Neural cell (in vitro differentiated cells): ENCODE results near the gene ARL14EPL. TPM values are rescaled to one million over a fixed set of nuclear protein-coding genes. Genes with fewer than 3 reads are reported as not detected.

ENCODE experiments used
- H2AFZ ChIP-seq: fragments of 200-600, 300-800 bp; sonication (generic), shearing (Covaris generic); 2 replicates; pipeline ENCODE4 v1.6.0; 2014; ENCODE audit warnings: low read depth, mild to moderate bottlenecking, antibody characterized with exemption, low read length, moderate library complexity
- H3F3A ChIP-seq: fragments of 200-600 bp; shearing (Covaris generic); 2 replicates; pipeline ENCODE4 v1.6.1; 2016; ENCODE audit warnings: mild to moderate bottlenecking, moderate library complexity, mixed read lengths, antibody characterized with exemption, low read length; ENCODE audit not compliant: insufficient read depth, poor library complexity, severe bottlenecking
- H3K27ac ChIP-seq: fragments of 200-600, 300-800 bp; sonication (generic), shearing (Covaris generic); 2 replicates; pipeline ENCODE4 v1.5.1; 2014; ENCODE audit warnings: mild to moderate bottlenecking, low read length, moderate library complexity
- H3K27me3 ChIP-seq: fragments of 300-800, 200-600 bp; sonication (generic), shearing (Covaris generic); 2 replicates; pipeline ENCODE4 v1.6.0; 2014; ENCODE audit warnings: mild to moderate bottlenecking, low read depth, low read length, moderate library complexity; ENCODE audit not compliant: insufficient read depth
- H3K36me3 ChIP-seq: fragments of 300-800, 200-600 bp; sonication (generic), shearing (Covaris generic); 2 replicates; pipeline ENCODE4 v1.5.1; 2014; ENCODE audit warnings: mild to moderate bottlenecking, antibody characterized with exemption, low read length, moderate library complexity; ENCODE audit not compliant: insufficient read depth
- H3K4me2 ChIP-seq: fragments of 300-800, 200-600 bp; sonication (generic), shearing (Covaris generic); 2 replicates; pipeline ENCODE4 v1.6.0; 2014; ENCODE audit warnings: mild to moderate bottlenecking, low read length
- H3K4me3 ChIP-seq: fragments of 300-800, 200-600 bp; sonication (generic), shearing (Covaris generic); 2 replicates; pipeline ENCODE4 v1.5.1; 2014; ENCODE audit warnings: mild to moderate bottlenecking, low read length, moderate library complexity
- H3K79me2 ChIP-seq: fragments of 200-600 bp; shearing (Covaris generic); replicated peaks from 2 replicates; pipeline ENCODE4 v1.6.0; 2014; ENCODE audit warnings: mild to moderate bottlenecking, low read length, moderate library complexity; ENCODE audit not compliant: insufficient read depth
- H3K9ac ChIP-seq: fragments of 300-800, 200-600 bp; sonication (generic), shearing (Covaris generic); 2 replicates; pipeline ENCODE4 v1.6.1; 2016; ENCODE audit warnings: mild to moderate bottlenecking, low read length, mixed read lengths
- H3K9me2 ChIP-seq: fragments of 200-600 bp; shearing (Covaris generic); 2 replicates; pipeline ENCODE4 v1.6.1; 2016; ENCODE audit warnings: mild to moderate bottlenecking, low read length, mixed read lengths; ENCODE audit not compliant: insufficient read depth
- H3K9me3 ChIP-seq: fragments of 200-600, 300-800 bp; sonication (generic), shearing (Covaris generic); 2 replicates; pipeline ENCODE4 v1.6.1; 2016; ENCODE audit warnings: mild to moderate bottlenecking, mixed run types, low read length, moderate library complexity, mixed read lengths
- H4K20me1 ChIP-seq: fragments of 200-600 bp; shearing (Covaris generic); 2 replicates; pipeline ENCODE4 v1.6.1; 2016; ENCODE audit warnings: mild to moderate bottlenecking, mixed run types; ENCODE audit not compliant: insufficient read depth
- EP300 ChIP-seq: fragments of 450-650 bp; conservative IDR thresholded peaks from 2 replicates; pipeline ENCODE4 v1.6.1; 2014; ENCODE audit warnings: antibody characterized with exemption, mild to moderate bottlenecking, moderate library complexity; ENCODE audit not compliant: poor library complexity, severe bottlenecking
- EZH2 ChIP-seq: fragments of 200-600, 300-800 bp; shearing (Covaris generic), sonication (generic); IDR thresholded peaks from 2 replicates; pipeline ENCODE4 v1.6.1; 2014; ENCODE audit warnings: antibody characterized with exemption, low read length, borderline replicate concordance, mild to moderate bottlenecking; ENCODE audit not compliant: insufficient read depth, poor library complexity, severe bottlenecking
- MXI1 ChIP-seq: fragments of 450-650 bp; conservative IDR thresholded peaks from 2 replicates; pipeline ENCODE4 v1.6.1; 2014; ENCODE audit warnings: antibody characterized with exemption, mild to moderate bottlenecking; ENCODE audit not compliant: poor library complexity, severe bottlenecking
- POLR2AphosphoS5 ChIP-seq: IDR thresholded peaks from 2 replicates; pipeline ENCODE4 v1.6.1; 2012
- RAD21 ChIP-seq: fragments of 450-650 bp; conservative IDR thresholded peaks from 2 replicates; pipeline ENCODE4 v1.6.1; 2014; ENCODE audit warnings: antibody characterized with exemption, mild to moderate bottlenecking, moderate library complexity
- REST ChIP-seq: IDR thresholded peaks from 2 replicates; pipeline ENCODE4 v1.6.1; 2012; ENCODE audit warnings: borderline replicate concordance
- SMC3 ChIP-seq: fragments of 450-650 bp; conservative IDR thresholded peaks from 2 replicates; pipeline ENCODE4 v1.6.1; 2014; ENCODE audit warnings: antibody characterized with exemption, mild to moderate bottlenecking, moderate library complexity; ENCODE audit not compliant: poor library complexity
- TAF1 ChIP-seq: IDR thresholded peaks from 2 replicates; pipeline ENCODE4 v1.6.1; 2012; ENCODE audit warnings: low read depth
- polyA plus RNA-seq: library from polyadenylated mRNA; depleted of rRNA; stranded (reverse); fragments of >200 nt; gene quantifications from 2 replicates; pipeline ENCODE4 v1.2.3, GENCODE V29; 2014
- TF ChIP-seq, protein P1 (sequence below): fragments of 450-650 bp; IDR thresholded peaks from 2 replicates; pipeline ENCODE4 v1.5.1; 2014; ENCODE audit warnings: antibody characterized with exemption, mild to moderate bottlenecking, moderate library complexity; ENCODE audit not compliant: poor library complexity, severe bottlenecking

Gene ARL14EPL
- polyA plus RNA-seq, 1 donor from 2014 or later: 0.24 TPM

- TF ChIP-seq EZH2 (no peak), RAD21 (no peak), MXI1 (no peak)
- no peak overlapping the region for H3K9ac ChIP-seq
- H3F3A ChIP-seq: no peaks in the 10 kb centered on the region
- H2AFZ ChIP-seq: no peak overlapping the region
- H3K27me3 ChIP-seq: no peaks in the 10 kb centered on the region
- H3K4me3 ChIP-seq: no peak overlapping the region
- no peaks in the 10 kb centered on the region for H4K20me1 ChIP-seq
- no peaks in the 10 kb centered on the region for H3K36me3 ChIP-seq
- no peaks in the 10 kb centered on the region for H3K9me2 ChIP-seq
- no peaks in the 10 kb centered on the region for H3K79me2 ChIP-seq
- peak overlapping the region; percentile 4 for H3K27ac ChIP-seq
- no peak overlapping the region for H3K4me2 ChIP-seq
- H3K9me3 ChIP-seq: no peaks in the 10 kb centered on the region
Measured at GRCh38 chr5:116076496-116076895, 44.2 kb downstream of the ARL14EPL start.

GRCh38 chr5:116078199-116078598, 45.9 kb downstream of the ARL14EPL start:
- Histone ChIP-seq H3K79me2 (no peaks in the 10 kb centered on the region), H3K4me2 (no peak overlapping the region), H3K9me2 (no peaks in the 10 kb centered on the region), H3K4me3 (no peak overlapping the region), H3K36me3 (no peaks in the 10 kb centered on the region), H3K9ac (no peak overlapping the region), H4K20me1 (no peaks in the 10 kb centered on the region), H3K27me3 (no peaks in the 10 kb centered on the region), H3F3A (no peaks in the 10 kb centered on the region), H3K9me3 (no peaks in the 10 kb centered on the region), H3K27ac (peak overlapping the region; percentile 44), H2AFZ (no peak overlapping the region)
- TF ChIP-seq, protein P1, sequence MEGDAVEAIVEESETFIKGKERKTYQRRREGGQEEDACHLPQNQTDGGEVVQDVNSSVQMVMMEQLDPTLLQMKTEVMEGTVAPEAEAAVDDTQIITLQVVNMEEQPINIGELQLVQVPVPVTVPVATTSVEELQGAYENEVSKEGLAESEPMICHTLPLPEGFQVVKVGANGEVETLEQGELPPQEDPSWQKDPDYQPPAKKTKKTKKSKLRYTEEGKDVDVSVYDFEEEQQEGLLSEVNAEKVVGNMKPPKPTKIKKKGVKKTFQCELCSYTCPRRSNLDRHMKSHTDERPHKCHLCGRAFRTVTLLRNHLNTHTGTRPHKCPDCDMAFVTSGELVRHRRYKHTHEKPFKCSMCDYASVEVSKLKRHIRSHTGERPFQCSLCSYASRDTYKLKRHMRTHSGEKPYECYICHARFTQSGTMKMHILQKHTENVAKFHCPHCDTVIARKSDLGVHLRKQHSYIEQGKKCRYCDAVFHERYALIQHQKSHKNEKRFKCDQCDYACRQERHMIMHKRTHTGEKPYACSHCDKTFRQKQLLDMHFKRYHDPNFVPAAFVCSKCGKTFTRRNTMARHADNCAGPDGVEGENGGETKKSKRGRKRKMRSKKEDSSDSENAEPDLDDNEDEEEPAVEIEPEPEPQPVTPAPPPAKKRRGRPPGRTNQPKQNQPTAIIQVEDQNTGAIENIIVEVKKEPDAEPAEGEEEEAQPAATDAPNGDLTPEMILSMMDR: no peak
- TF ChIP-seq TAF1: no peak
- TF ChIP-seq REST: no peak
- no peak for TF ChIP-seq SMC3
- TF ChIP-seq POLR2AphosphoS5: no peak
- TF ChIP-seq MXI1: no peak
- TF ChIP-seq EP300: no peak
- no peak for TF ChIP-seq RAD21
- no peak for TF ChIP-seq EZH2

- H3K36me3 ChIP-seq: no peaks in the 10 kb centered on the region
- H4K20me1 ChIP-seq: no peaks in the 10 kb centered on the region
- peaks cover 3% of the 10 kb centered on the region for H3F3A ChIP-seq
- H3K9me2 ChIP-seq: no peaks in the 10 kb centered on the region
- no peaks in the 10 kb centered on the region for H3K9me3 ChIP-seq
- no peaks in the 10 kb centered on the region for H3K27me3 ChIP-seq
- peak overlapping the region; percentile 82 for H3K27ac ChIP-seq
- H3K79me2 ChIP-seq: peaks cover 8% of the 10 kb centered on the region
- H3K9ac ChIP-seq: peak overlapping the region; percentile 81
- TF ChIP-seq MXI1 (no peak), TAF1 (no peak), POLR2AphosphoS5 (no peak), SMC3 (no peak), RAD21 (no peak), REST (no peak), EZH2 (no peak), EP300 (no peak)
- TF ChIP-seq, protein P1: no peak
- H3K4me2 ChIP-seq: peak overlapping the region; percentile 92
- peak overlapping the region; percentile 91 for H3K4me3 ChIP-seq
- H2AFZ ChIP-seq: peak overlapping the region; percentile 92
Measured at GRCh38 chr5:116084287-116084691, 52.0 kb downstream of the ARL14EPL start.
